Right atrium auricular region (tissue), 2 donors: Measurements from ENCODE around the gene SAMD9. TPM values are rescaled to one million over a fixed set of nuclear protein-coding genes. Genes with fewer than 3 reads are reported as not detected.

ENCODE experiments used
- DNase-seq: peaks from one replicate; pipeline ENCODE4 v3.0.0-alpha.2; 2019; ENCODE audit warnings: low spot score
- H3K27ac ChIP-seq, 2 donors: fragments of 200-600 bp; sonication (generic); 1 replicate in 1 of 2; 2 replicates in 1 of 2; pipeline ENCODE4 v1.5.1; 2016 to 2019
- H3K27me3 ChIP-seq, 2 donors: fragments of 200-600 bp; sonication (generic); one replicate each; pipeline versions ENCODE4 v1.5.1 to v1.6.0; 2017 to 2019
- H3K36me3 ChIP-seq: fragments of 200-600 bp; sonication (generic); one replicate; pipeline ENCODE4 v1.5.1; 2016
- H3K4me1 ChIP-seq, 2 donors: fragments of 200-600 bp; sonication (generic); one replicate each; pipeline versions ENCODE4 v1.5.1 to v1.6.0; 2017 to 2019
- H3K4me3 ChIP-seq, 2 donors: fragments of 200-600 bp; sonication (generic); 1 replicate in 1 of 2; 2 replicates in 1 of 2; pipeline ENCODE4 v1.5.1; 2017 to 2019; ENCODE audit warnings: mild to moderate bottlenecking in 1 of 2, moderate library complexity in 1 of 2
- H3K9me3 ChIP-seq, 2 donors: fragments of 200-600 bp; sonication (generic); one replicate each; pipeline ENCODE4 v1.5.1; 2019
- total RNA-seq, 2 donors: library from RNA; depleted of rRNA; stranded (reverse); fragments of >200 nt; gene quantifications; one replicate each; pipeline ENCODE4 v1.1.0, GENCODE V29; 2016
- TF ChIP-seq, protein P1 (sequence below), 2 donors: fragments of 200-600 bp; sonication (generic); IDR thresholded peaks; one replicate each; pipeline ENCODE4 v1.5.1; 2019; ENCODE audit warnings: antibody characterized with exemption in 2 of 2

Gene SAMD9
- total RNA-seq, 2 donors from 2014 or later, result 2.3 to 3.6 TPM

DNA sequence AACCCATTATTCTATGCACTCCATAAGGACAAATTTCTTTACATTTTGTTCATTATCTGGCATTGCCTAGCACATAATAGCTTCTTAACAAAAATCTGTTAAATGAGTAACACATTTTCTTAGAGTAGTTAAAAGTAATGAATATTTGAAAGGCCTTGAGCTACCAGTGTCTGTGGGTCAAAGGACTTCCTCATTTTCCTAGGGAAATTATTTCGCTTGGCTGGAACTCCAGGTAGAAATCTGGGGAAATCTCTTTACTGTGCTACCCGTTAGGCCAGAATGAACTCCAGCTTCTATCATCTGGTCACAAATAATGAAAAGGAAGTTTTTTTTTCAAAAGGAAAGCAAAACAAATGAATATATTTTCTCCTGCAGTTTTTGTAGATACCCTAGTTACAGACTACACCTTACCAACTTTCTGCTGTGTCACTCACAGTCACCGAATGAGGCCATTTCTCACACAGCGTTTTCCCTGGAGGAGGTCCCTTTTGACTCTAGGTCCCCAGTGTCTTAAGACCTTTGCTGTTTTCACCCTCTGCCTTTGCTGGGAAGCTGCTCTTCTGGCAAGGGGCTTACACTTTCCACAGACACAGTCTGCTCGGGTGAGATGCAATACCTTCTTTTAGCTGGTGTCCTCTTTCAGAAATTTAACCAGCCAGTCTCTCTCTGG is 28.8 kb upstream of the SAMD9 start:
- peak overlapping the region; percentile 40 to 42 for H3K4me3 ChIP-seq
- H3K4me1 ChIP-seq, result peaks cover 0 to 22% of the 10 kb centered on the region in 2 donors
- peaks cover 10% of the 10 kb centered on the region for H3K36me3 ChIP-seq
- no peak for DNase-seq
- peaks cover 0 to 4% of the 10 kb centered on the region in 2 donors for H3K9me3 ChIP-seq
- TF ChIP-seq, protein P1, sequence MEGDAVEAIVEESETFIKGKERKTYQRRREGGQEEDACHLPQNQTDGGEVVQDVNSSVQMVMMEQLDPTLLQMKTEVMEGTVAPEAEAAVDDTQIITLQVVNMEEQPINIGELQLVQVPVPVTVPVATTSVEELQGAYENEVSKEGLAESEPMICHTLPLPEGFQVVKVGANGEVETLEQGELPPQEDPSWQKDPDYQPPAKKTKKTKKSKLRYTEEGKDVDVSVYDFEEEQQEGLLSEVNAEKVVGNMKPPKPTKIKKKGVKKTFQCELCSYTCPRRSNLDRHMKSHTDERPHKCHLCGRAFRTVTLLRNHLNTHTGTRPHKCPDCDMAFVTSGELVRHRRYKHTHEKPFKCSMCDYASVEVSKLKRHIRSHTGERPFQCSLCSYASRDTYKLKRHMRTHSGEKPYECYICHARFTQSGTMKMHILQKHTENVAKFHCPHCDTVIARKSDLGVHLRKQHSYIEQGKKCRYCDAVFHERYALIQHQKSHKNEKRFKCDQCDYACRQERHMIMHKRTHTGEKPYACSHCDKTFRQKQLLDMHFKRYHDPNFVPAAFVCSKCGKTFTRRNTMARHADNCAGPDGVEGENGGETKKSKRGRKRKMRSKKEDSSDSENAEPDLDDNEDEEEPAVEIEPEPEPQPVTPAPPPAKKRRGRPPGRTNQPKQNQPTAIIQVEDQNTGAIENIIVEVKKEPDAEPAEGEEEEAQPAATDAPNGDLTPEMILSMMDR (IDR thresholded peaks at IDR 0.05), result no peak
- H3K27me3 ChIP-seq, result no peaks in the 10 kb centered on the region
- H3K27ac ChIP-seq, result peak overlapping the region; percentile 35 to 59

DNA sequence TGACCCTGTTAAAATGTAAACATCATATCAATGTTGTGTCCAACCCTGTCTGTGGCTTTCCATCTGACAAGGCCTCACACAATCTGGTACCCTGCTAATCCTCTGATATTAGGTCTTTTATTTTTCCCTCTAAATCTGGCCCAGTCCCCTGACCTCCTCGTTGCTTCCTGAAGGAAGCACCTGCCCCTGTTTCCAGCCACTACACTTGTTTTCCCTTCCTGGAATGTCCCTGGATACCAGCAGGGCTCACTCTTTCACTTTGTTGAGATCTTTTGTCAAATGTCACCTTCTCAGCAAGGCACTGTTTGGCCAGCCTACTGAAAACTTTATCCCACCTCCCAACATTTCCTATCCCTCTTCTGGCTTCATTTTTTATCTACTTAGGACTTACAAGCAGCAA is 28.3 kb upstream of the SAMD9 start:
- DNase-seq, result no peak
- H3K4me1 ChIP-seq, result peaks cover 0 to 22% of the 10 kb centered on the region in 2 donors
- TF ChIP-seq, protein P1 (IDR thresholded peaks at IDR 0.05), result no peak
- H3K36me3 ChIP-seq, result peaks cover 13% of the 10 kb centered on the region
- H3K27me3 ChIP-seq, result no peaks in the 10 kb centered on the region
- peaks cover 0 to 10% of the 10 kb centered on the region in 2 donors for H3K9me3 ChIP-seq
- H3K27ac ChIP-seq, result peak overlapping the region; percentile 23 to 59
- no peak overlapping the region for H3K4me3 ChIP-seq

DNA sequence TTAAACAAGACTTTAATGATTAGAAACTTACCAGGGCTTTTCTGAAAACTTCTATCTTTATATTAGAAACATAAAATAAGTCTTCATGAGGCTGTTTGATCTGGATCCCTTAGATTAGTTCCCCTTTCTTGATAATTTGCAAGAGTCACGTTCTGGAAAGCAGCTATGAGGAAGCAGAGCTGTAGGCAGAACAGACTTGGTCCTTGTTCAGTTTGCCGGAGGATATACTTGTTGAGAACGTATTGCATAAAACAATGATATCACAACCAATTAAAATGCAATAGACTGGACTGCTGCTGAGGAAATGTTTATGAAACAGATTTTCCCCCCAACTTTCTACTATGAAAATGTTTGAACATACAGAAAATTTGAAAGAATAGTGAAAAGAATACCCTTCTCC is 27.6 kb upstream of the SAMD9 start:
- no peak for DNase-seq
- H3K9me3 ChIP-seq, result peaks cover 0 to 17% of the 10 kb centered on the region in 2 donors
- H3K36me3 ChIP-seq, result peaks cover 20% of the 10 kb centered on the region
- H3K27me3 ChIP-seq, result no peaks in the 10 kb centered on the region
- no peak overlapping the region for H3K4me3 ChIP-seq
- H3K4me1 ChIP-seq, result peaks cover 0 to 22% of the 10 kb centered on the region in 2 donors
- TF ChIP-seq, protein P1 (IDR thresholded peaks at IDR 0.05), result no peak
- H3K27ac ChIP-seq, result no peak overlapping the region

DNA sequence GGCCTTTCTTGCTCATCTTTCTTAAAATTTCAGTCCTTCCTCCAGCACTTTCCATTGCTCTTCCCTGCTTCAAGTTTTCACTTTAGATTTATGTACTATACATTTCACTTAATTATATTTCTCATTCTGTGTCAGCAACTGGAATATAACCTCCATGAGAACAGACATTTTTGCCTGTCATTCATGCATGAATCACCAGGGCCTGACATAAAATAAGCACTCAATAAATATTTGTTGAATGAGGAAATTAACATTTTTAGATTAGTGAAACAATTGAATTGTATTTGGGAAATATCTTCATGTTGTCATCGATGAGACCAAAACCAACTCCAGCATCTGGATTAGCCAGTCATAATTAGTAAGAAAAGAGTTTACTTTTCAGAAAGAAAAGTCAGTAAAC is 24.3 kb upstream of the SAMD9 start:
- peaks cover 51% of the 10 kb centered on the region for H3K36me3 ChIP-seq
- peaks cover 0 to 47% of the 10 kb centered on the region in 2 donors for H3K9me3 ChIP-seq
- H3K4me1 ChIP-seq, result peaks cover 0 to 16% of the 10 kb centered on the region in 2 donors
- H3K4me3 ChIP-seq, result no peak overlapping the region
- H3K27me3 ChIP-seq, result no peaks in the 10 kb centered on the region
- TF ChIP-seq, protein P1 (IDR thresholded peaks at IDR 0.05), result no peak
- no peak for DNase-seq
- no peak overlapping the region for H3K27ac ChIP-seq

DNA sequence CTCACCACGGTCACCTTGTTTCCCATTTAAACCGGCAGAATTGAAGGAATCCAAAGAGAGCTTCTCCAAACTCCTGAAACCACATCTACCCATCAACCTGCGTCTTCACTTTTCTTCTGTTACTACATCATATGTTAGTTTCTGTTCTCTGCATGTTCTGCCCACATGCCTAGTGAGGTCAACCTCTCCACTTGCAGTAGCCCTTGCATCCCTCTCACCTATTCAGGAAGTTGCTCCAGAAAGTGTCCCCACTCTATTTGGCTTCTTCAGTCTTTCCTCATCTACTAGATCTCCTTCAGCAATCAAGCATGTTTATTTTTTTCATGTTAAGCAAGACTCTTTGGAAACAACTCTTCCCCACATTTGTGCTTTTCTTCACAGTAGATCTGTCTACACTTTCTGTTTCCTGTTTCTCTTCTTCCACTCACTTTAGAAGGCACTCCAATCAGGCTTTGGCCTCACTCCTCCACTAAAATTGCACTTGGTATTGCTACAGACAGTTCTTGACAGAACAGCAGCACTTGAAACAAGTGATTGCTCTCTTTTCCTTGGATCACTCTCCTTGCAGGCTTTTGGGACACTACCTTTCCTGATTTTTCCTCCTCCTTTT is 22.9 kb upstream of the SAMD9 start:
- Histone ChIP-seq H3K4me1 (peaks cover 0 to 1% of the 10 kb centered on the region in 2 donors), H3K27me3 (no peaks in the 10 kb centered on the region), H3K27ac (no peak overlapping the region), H3K36me3 (peaks cover 64% of the 10 kb centered on the region), H3K9me3 (peaks cover 0 to 61% of the 10 kb centered on the region in 2 donors), H3K4me3 (no peak overlapping the region)
- no peak for DNase-seq
- TF ChIP-seq, protein P1 (IDR thresholded peaks at IDR 0.05), result no peak
